Suprapubic skin (tissue), 4 donors: ENCODE results near the gene INPP5F.

Source experiments
- POLR2A ChIP-seq, 2 donors: fragments of 450-650 bp; IDR thresholded peaks; one replicate each; pipeline ENCODE4 v1.6.1; 2017; ENCODE audit warnings: antibody characterized with exemption in 2 of 2, mild to moderate bottlenecking in 2 of 2, moderate library complexity in 2 of 2
- POLR2AphosphoS5 ChIP-seq, 3 donors: sonication (generic); formaldehyde crosslinking; IDR thresholded peaks; one replicate each; pipeline ENCODE4 v1.6.1; 2017; ENCODE audit warnings: antibody characterized with exemption in 3 of 3
- TF ChIP-seq, protein P1 (sequence below), 2 donors: fragments of 200-600 bp in 1 of 2; fragments of 450-650 bp in 1 of 2; sonication (generic) in 1 of 2; IDR thresholded peaks; one replicate each; pipeline ENCODE4 v1.5.1; 2016 to 2019; ENCODE audit warnings: antibody characterized with exemption in 2 of 2, mild to moderate bottlenecking in 1 of 2, moderate library complexity in 1 of 2

DNA sequence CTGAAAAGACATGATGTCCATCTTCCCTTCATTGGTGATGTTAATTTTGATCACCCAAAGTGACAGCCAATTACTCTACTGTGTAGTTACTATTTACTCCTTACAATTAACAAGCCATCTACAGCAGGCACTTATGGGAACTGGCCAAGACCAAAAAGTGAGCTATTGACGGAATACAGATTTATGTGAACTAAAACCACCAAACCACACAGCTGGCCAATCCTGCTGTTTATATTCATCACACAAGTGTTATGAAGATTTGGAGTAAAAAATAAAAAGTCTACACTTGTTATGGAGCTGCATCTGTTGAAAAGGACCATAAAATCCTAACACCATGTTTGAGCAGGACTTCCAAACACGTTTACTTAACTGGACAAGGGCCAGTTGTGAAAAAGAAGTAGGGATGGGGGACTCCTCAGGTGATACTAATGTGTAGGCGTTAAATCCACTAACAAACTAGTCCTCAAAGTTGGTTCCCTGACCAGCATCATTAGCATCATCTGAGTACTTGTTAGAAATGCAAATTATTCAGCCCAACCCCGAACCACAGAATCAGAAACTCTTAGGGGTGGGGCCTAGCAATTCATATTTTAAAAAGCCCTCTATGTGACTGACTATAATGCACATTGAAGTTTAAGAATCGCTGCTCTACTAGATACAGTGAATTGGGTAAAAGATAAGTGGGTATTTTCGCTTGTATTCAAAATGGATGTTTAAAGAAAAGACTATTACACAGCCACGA, 135.2 kb downstream of the INPP5F start:
- TF ChIP-seq POLR2A (IDR thresholded peaks at IDR 0.05) (no peak), POLR2AphosphoS5 (IDR thresholded peaks at IDR 0.05) (no peak)
- TF ChIP-seq, protein P1, sequence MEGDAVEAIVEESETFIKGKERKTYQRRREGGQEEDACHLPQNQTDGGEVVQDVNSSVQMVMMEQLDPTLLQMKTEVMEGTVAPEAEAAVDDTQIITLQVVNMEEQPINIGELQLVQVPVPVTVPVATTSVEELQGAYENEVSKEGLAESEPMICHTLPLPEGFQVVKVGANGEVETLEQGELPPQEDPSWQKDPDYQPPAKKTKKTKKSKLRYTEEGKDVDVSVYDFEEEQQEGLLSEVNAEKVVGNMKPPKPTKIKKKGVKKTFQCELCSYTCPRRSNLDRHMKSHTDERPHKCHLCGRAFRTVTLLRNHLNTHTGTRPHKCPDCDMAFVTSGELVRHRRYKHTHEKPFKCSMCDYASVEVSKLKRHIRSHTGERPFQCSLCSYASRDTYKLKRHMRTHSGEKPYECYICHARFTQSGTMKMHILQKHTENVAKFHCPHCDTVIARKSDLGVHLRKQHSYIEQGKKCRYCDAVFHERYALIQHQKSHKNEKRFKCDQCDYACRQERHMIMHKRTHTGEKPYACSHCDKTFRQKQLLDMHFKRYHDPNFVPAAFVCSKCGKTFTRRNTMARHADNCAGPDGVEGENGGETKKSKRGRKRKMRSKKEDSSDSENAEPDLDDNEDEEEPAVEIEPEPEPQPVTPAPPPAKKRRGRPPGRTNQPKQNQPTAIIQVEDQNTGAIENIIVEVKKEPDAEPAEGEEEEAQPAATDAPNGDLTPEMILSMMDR (IDR thresholded peaks at IDR 0.05), result no peak
